LNCAP (cell line): ENCODE data around the gene GPRIN2.

Source experiments
- CTCF ChIP-seq: fragments of 450-650 bp; IDR thresholded peaks from 2 replicates; pipeline ENCODE4 v1.5.1; 2017; ENCODE audit warnings: mild to moderate bottlenecking

The GPRIN2 gene

GRCh38 chr10:46542567-46543465 lies 13.6 kb downstream of the GPRIN2 start:
- no peak for TF ChIP-seq CTCF

DNA sequence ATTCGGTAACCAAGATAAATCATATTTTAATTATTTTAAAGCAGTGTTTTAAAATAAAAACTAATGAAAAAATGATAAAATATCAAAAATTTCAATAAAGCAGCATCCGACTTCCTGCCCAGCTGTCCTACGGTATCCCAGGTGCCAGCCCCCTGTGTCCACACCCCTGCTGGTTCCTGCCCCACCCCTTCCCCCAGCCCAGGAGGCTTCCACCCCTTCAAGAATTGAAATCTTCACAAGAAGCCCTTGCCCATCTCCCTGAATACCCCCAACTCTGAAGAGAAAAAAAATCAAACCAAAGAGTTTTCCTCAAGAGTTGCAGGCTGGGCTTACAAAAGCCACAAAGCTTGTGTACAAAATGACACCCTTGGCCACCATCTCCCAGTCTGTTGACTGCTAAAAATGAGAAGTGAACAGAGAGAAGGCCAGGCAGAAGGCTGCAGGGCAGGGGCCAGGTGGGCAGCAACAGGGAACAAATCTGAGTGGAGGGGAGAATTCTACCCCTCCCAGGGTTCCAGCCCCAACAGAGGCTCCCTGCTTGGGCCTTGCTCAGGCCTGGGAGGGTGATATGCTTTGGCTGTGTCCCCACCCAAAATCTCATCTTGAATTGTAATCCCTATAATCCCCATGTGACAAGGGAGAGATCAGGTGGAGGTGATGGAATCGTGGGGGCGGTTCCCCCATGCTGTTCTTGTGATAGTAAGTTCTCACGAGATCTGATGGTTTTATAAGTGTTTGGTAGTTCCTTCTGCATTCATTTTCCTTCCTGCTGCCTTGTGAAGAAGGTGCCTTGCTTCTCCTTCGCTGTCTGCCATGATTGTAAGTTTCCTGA lies 14.5 kb downstream of the GPRIN2 start:
- TF ChIP-seq CTCF: no peak

DNA sequence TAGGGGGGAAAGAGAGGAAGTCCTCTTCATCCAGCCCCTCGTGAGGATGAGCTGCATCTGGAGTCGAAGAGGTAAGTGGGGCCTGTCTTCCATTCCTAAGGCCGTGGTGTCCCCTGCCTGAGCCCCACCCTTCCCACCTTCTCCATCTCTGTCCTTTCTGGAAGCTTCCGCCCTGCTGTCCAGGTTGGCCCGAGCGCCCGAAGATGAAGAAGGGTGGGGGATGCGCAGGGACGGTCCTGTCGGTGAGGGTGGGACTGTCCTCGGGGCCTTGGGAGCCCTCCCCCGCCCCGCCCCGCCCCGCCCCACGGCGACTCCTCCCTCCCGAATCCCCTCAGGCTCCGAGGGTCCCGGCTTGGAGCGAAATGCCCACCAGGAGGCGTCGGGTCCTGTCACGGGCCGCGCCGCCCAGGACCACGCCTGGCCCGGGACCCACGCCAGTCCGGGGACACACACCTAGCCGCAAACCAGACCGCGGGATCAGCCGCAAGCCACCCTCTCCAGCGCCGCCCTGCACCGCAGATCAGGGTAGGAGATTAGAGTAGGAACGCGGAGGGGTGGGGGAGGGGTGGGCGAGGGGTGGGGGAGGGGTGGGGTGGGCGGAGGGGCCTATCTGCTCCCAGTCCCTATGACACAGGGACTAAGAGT lies 15.3 kb downstream of the GPRIN2 start:
- no peak for TF ChIP-seq CTCF

GRCh38 chr10:46540412-46541016 lies 15.9 kb downstream of the GPRIN2 start:
- no peak for TF ChIP-seq CTCF

DNA sequence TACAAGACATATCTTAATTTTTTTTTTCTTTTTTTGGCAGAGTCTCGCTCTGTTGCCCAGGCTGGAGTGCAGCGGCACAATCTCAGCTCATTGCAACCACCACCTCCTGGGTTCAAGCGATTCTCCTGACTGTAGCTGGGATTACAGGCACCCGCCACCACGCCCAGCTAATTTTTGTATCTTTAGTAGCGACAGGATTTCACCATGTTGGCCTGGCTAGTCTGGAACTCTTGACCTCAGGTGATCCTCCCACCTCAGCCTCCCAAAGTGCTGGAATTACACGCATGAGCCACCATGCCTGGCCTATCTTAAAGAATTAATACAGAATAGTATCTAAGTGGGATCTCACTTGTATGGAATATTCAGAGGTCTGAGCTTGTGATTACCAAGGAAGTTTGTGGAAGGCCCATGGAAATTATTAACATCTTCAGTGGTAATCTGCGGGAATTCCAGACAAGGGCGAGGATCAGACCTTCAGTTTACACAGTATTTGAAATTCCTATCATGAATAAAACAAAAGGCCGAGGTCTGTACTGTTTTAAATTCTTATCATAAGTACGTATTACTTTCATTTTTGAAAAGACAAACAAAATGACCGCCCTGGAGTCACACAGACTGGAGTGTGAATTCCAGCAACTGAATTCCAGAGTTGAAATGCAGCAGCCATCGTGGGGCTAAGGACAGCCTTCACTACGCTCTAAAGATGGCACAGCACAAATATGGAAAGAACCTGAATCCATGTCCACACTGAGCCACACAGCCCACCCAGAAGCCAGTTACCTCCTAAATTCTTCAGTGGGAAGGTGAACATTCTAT lies 16.7 kb downstream of the GPRIN2 start:
- TF ChIP-seq CTCF: no peak

DNA sequence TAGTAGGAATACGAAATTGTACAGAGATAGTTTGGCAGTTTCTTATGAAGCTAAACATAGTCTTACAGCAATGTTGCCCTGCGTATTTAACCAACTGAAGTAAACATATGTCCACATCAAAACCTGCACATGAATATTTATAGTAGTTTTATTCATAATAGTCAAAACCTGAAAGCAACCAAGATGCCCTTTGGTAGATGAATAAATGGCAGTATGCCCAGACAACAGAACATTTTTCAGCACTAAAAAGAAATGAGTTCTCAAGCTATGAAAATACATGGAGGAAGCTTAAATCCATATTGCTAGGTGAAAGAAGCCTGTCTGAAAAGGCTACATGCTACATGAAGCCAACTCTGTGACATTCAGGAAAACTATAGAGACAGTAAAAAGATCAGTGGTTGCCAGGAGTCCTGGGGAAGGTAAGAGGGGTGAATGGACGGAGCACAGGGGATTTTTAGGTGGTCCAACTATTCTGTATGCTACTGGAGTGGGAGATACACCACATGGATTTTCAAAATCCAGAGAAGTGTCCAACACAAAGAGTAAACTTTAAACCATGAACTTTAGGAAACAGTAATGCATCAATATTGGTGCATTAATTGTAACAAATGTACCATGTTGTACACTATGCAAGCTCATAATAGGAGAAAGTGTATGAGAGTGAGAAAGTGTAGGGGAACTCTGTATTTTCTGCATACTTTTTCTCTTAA lies 17.6 kb downstream of the GPRIN2 start:
- TF ChIP-seq CTCF: no peak
